ENCODE results near the gene ADCY4.

Gene ADCY4

GRCh38 chr14:24282736-24283135, 52.1 kb downstream of the ADCY4 start:
- H3K9ac ChIP-seq (ENCODE audit: low read depth, low read length, poor library complexity), result no peak overlapping the region
- no peak overlapping the region for H3K4me2 ChIP-seq (ENCODE audit: insufficient read depth, low read length, poor library complexity, severe bottlenecking)
- peaks cover 0 to 3% of the 10 kb centered on the region in 2 donors for H3K4me1 ChIP-seq (ENCODE audit: control insufficient read depth in 2 of 2, insufficient read depth in 1 of 2, low read depth in 1 of 2, low read length in 2 of 2)
- H3K14ac ChIP-seq (ENCODE audit: low read length), result no peak overlapping the region
- no peak overlapping the region for H2BK15ac ChIP-seq (ENCODE audit: low read length)
- no peak overlapping the region for H3K18ac ChIP-seq (ENCODE audit: low read length)
- H2AK5ac ChIP-seq (ENCODE audit: low read depth, low read length), result no peak overlapping the region
- H3K27ac ChIP-seq (replicated peaks; ENCODE audit: low read length), result no peak overlapping the region
- H3K9me3 ChIP-seq (replicated peaks in 1 of 2; ENCODE audit: control insufficient read depth in 2 of 2, insufficient read depth in 1 of 2, low read depth in 1 of 2, low read length in 2 of 2), result no peaks in the 10 kb centered on the region
- no CpG with 5 or more reads among the region's 3 CpGs for WGBS, 2 donors (ENCODE audit: extremely low coverage in 2 of 2, insufficient read length in 2 of 2, insufficient replicate concordance in 1 of 2)
- no peak overlapping the region for H2BK5ac ChIP-seq (ENCODE audit: low read length)
- no peak overlapping the region for H4K8ac ChIP-seq (ENCODE audit: low read depth, low read length)
- H3K23ac ChIP-seq (ENCODE audit: low read depth, low read length, poor library complexity), result no peak overlapping the region
- no peak overlapping the region for H2BK120ac ChIP-seq (ENCODE audit: low read depth, low read length)
- H3K27me3 ChIP-seq (ENCODE audit: control insufficient read depth in 3 of 3, insufficient read depth in 3 of 3, low read depth in 1 of 3, low read length in 3 of 3), result no peaks in the 10 kb centered on the region
- H4K91ac ChIP-seq (ENCODE audit: low read depth, low read length, poor library complexity), result no peak overlapping the region
- no peaks in the 10 kb centered on the region for H3K79me1 ChIP-seq (ENCODE audit: low read depth, low read length)
- H2BK12ac ChIP-seq (ENCODE audit: low read length), result no peak overlapping the region
- no peak overlapping the region for H3K4me3 ChIP-seq (ENCODE audit: low read length in 2 of 2)
- no peak overlapping the region for H2AFZ ChIP-seq (ENCODE audit: low read length)
- H3K36me3 ChIP-seq (replicated peaks in 1 of 2; ENCODE audit: control insufficient read depth in 2 of 2, insufficient read depth in 2 of 2, low read length in 2 of 2), result no peaks in the 10 kb centered on the region
- H3K4ac ChIP-seq (ENCODE audit: low read length), result no peak overlapping the region
- DNase-seq (ENCODE audit: low spot score), result no peak

GRCh38 chr14:24281636-24282035, 53.2 kb downstream of the ADCY4 start:
- H3K4me1 ChIP-seq (ENCODE audit: control insufficient read depth in 2 of 2, insufficient read depth in 1 of 2, low read depth in 1 of 2, low read length in 2 of 2), result peaks cover 0 to 3% of the 10 kb centered on the region in 2 donors
- no peak overlapping the region for H2BK5ac ChIP-seq (ENCODE audit: low read length)
- H4K8ac ChIP-seq (ENCODE audit: low read depth, low read length), result no peak overlapping the region
- no peaks in the 10 kb centered on the region for H3K9me3 ChIP-seq (replicated peaks in 1 of 2; ENCODE audit: control insufficient read depth in 2 of 2, insufficient read depth in 1 of 2, low read depth in 1 of 2, low read length in 2 of 2)
- H3K14ac ChIP-seq (ENCODE audit: low read length), result no peak overlapping the region
- no peak overlapping the region for H2BK120ac ChIP-seq (ENCODE audit: low read depth, low read length)
- no peaks in the 10 kb centered on the region for H3K79me1 ChIP-seq (ENCODE audit: low read depth, low read length)
- H3K4ac ChIP-seq (ENCODE audit: low read length), result no peak overlapping the region
- H3K23ac ChIP-seq (ENCODE audit: low read depth, low read length, poor library complexity), result no peak overlapping the region
- DNase-seq (ENCODE audit: low spot score), result no peak
- WGBS, 2 donors (ENCODE audit: extremely low coverage in 2 of 2, insufficient read length in 2 of 2, insufficient replicate concordance in 1 of 2), result no CpG with 5 or more reads among the region's 7 CpGs
- no peaks in the 10 kb centered on the region for H3K36me3 ChIP-seq (replicated peaks in 1 of 2; ENCODE audit: control insufficient read depth in 2 of 2, insufficient read depth in 2 of 2, low read length in 2 of 2)
- no peak overlapping the region for H2AK5ac ChIP-seq (ENCODE audit: low read depth, low read length)
- no peak overlapping the region for H3K9ac ChIP-seq (ENCODE audit: low read depth, low read length, poor library complexity)
- H2BK15ac ChIP-seq (ENCODE audit: low read length), result no peak overlapping the region
- H3K27ac ChIP-seq (replicated peaks; ENCODE audit: low read length), result no peak overlapping the region
- no peak overlapping the region for H3K4me2 ChIP-seq (ENCODE audit: insufficient read depth, low read length, poor library complexity, severe bottlenecking)
- H4K91ac ChIP-seq (ENCODE audit: low read depth, low read length, poor library complexity), result no peak overlapping the region
- no peak overlapping the region for H3K4me3 ChIP-seq (ENCODE audit: low read length in 2 of 2)
- H2BK12ac ChIP-seq (ENCODE audit: low read length), result no peak overlapping the region
- no peaks in the 10 kb centered on the region for H3K27me3 ChIP-seq (ENCODE audit: control insufficient read depth in 3 of 3, insufficient read depth in 3 of 3, low read depth in 1 of 3, low read length in 3 of 3)
- H2AFZ ChIP-seq (ENCODE audit: low read length), result no peak overlapping the region
- H3K18ac ChIP-seq (ENCODE audit: low read length), result no peak overlapping the region

- Histone ChIP-seq H3K27me3 (ENCODE audit: control insufficient read depth in 3 of 3, insufficient read depth in 3 of 3, low read depth in 1 of 3, low read length in 3 of 3) (no peaks in the 10 kb centered on the region), H3K18ac (ENCODE audit: low read length) (no peak overlapping the region), H3K9ac (ENCODE audit: low read depth, low read length, poor library complexity) (peak overlapping the region; percentile 15), H2BK120ac (ENCODE audit: low read depth, low read length) (no peak overlapping the region), H3K4me2 (ENCODE audit: insufficient read depth, low read length, poor library complexity, severe bottlenecking) (no peak overlapping the region), H2BK15ac (ENCODE audit: low read length) (no peak overlapping the region), H3K4me1 (ENCODE audit: control insufficient read depth in 2 of 2, insufficient read depth in 1 of 2, low read depth in 1 of 2, low read length in 2 of 2) (peaks cover 0 to 3% of the 10 kb centered on the region in 2 donors), H4K91ac (ENCODE audit: low read depth, low read length, poor library complexity) (no peak overlapping the region), H3K27ac (replicated peaks; ENCODE audit: low read length) (no peak overlapping the region), H4K8ac (ENCODE audit: low read depth, low read length) (no peak overlapping the region), H2BK12ac (ENCODE audit: low read length) (no peak overlapping the region), H3K79me1 (ENCODE audit: low read depth, low read length) (no peaks in the 10 kb centered on the region), H3K23ac (ENCODE audit: low read depth, low read length, poor library complexity) (no peak overlapping the region), H3K14ac (ENCODE audit: low read length) (no peak overlapping the region), H3K4ac (ENCODE audit: low read length) (no peak overlapping the region), H3K4me3 (ENCODE audit: low read length in 2 of 2) (no peak overlapping the region), H2BK5ac (ENCODE audit: low read length) (no peak overlapping the region), H3K9me3 (replicated peaks in 1 of 2; ENCODE audit: control insufficient read depth in 2 of 2, insufficient read depth in 1 of 2, low read depth in 1 of 2, low read length in 2 of 2) (no peaks in the 10 kb centered on the region), H2AK5ac (ENCODE audit: low read depth, low read length) (peak overlapping the region; percentile 33), H3K36me3 (replicated peaks in 1 of 2; ENCODE audit: control insufficient read depth in 2 of 2, insufficient read depth in 2 of 2, low read length in 2 of 2) (no peaks in the 10 kb centered on the region), H2AFZ (ENCODE audit: low read length) (no peak overlapping the region)
- no peak for DNase-seq (ENCODE audit: low spot score)
- no CpG with 5 or more reads among the region's 6 CpGs for WGBS, 2 donors (ENCODE audit: extremely low coverage in 2 of 2, insufficient read length in 2 of 2, insufficient replicate concordance in 1 of 2)
Measured at GRCh38 chr14:24280797-24281460, 53.9 kb downstream of the ADCY4 start.

GRCh38 chr14:24279301-24280186, 55.3 kb downstream of the ADCY4 start:
- H3K14ac ChIP-seq (ENCODE audit: low read length), result no peak overlapping the region
- no peak overlapping the region for H2AK5ac ChIP-seq (ENCODE audit: low read depth, low read length)
- H4K91ac ChIP-seq (ENCODE audit: low read depth, low read length, poor library complexity), result no peak overlapping the region
- no peak overlapping the region for H3K18ac ChIP-seq (ENCODE audit: low read length)
- H3K36me3 ChIP-seq (replicated peaks in 1 of 2; ENCODE audit: control insufficient read depth in 2 of 2, insufficient read depth in 2 of 2, low read length in 2 of 2), result no peaks in the 10 kb centered on the region
- no peak overlapping the region for H2BK120ac ChIP-seq (ENCODE audit: low read depth, low read length)
- H2BK15ac ChIP-seq (ENCODE audit: low read length), result no peak overlapping the region
- no peak overlapping the region for H3K4ac ChIP-seq (ENCODE audit: low read length)
- no peak overlapping the region for H2BK5ac ChIP-seq (ENCODE audit: low read length)
- no peak overlapping the region for H4K8ac ChIP-seq (ENCODE audit: low read depth, low read length)
- H3K23ac ChIP-seq (ENCODE audit: low read depth, low read length, poor library complexity), result no peak overlapping the region
- no peaks in the 10 kb centered on the region for H3K79me1 ChIP-seq (ENCODE audit: low read depth, low read length)
- peak overlapping the region; percentile 22 for H3K9ac ChIP-seq (ENCODE audit: low read depth, low read length, poor library complexity)
- WGBS, 2 donors (ENCODE audit: extremely low coverage in 2 of 2, insufficient read length in 2 of 2, insufficient replicate concordance in 1 of 2), result no CpG with 5 or more reads among the region's 11 CpGs
- no peaks in the 10 kb centered on the region for H3K9me3 ChIP-seq (replicated peaks in 1 of 2; ENCODE audit: control insufficient read depth in 2 of 2, insufficient read depth in 1 of 2, low read depth in 1 of 2, low read length in 2 of 2)
- H3K27ac ChIP-seq (replicated peaks; ENCODE audit: low read length), result no peak overlapping the region
- no peak overlapping the region for H3K4me2 ChIP-seq (ENCODE audit: insufficient read depth, low read length, poor library complexity, severe bottlenecking)
- no peak for DNase-seq (ENCODE audit: low spot score)
- no peak overlapping the region for H2AFZ ChIP-seq (ENCODE audit: low read length)
- no peak overlapping the region for H2BK12ac ChIP-seq (ENCODE audit: low read length)
- H3K27me3 ChIP-seq (ENCODE audit: control insufficient read depth in 3 of 3, insufficient read depth in 3 of 3, low read depth in 1 of 3, low read length in 3 of 3), result no peaks in the 10 kb centered on the region
- H3K4me3 ChIP-seq (ENCODE audit: low read length in 2 of 2), result no peak overlapping the region
- no peaks in the 10 kb centered on the region for H3K4me1 ChIP-seq (ENCODE audit: control insufficient read depth in 2 of 2, insufficient read depth in 1 of 2, low read depth in 1 of 2, low read length in 2 of 2)
